ENCODE results near the gene FAM180B.
"Not testable (repeated sequence)": the region's sequence is repeated elsewhere in the genome, so short reads cannot be mapped to it uniquely, and the experiment has no call there.

The FAM180B gene

GRCh38 chr11:47626234-47626633, 39.8 kb downstream of the FAM180B start:
- H2AFZ ChIP-seq (ENCODE audit: low read depth), result no peak overlapping the region
- peaks cover 16% of the 10 kb centered on the region; the same call in 1 of the 2 replicates for H3K36me3 ChIP-seq (ENCODE audit: insufficient read depth)
- H3K9ac ChIP-seq, result no peak overlapping the region
- H3K4me1 ChIP-seq (ENCODE audit: low read depth, poor library complexity, severe bottlenecking), result no peaks in the 10 kb centered on the region
- H3K4me2 ChIP-seq, result no peak overlapping the region
- no peak overlapping the region for H3K4me3 ChIP-seq (IDR thresholded peaks at IDR 0.05; ENCODE audit: insufficient read depth, low read depth, low read length)
- no peaks in the 10 kb centered on the region for H4K20me1 ChIP-seq (ENCODE audit: insufficient read depth)
- H3K27ac ChIP-seq, result no peak overlapping the region
- H3K27me3 ChIP-seq (ENCODE audit: insufficient read depth, low read depth), result no peaks in the 10 kb centered on the region
- no peak for TF ChIP-seq CTCF (conservative IDR thresholded peaks at IDR 0.05; ENCODE audit: low read depth, low read length)
- H3K79me2 ChIP-seq (ENCODE audit: insufficient read depth, low read depth), result no peaks in the 10 kb centered on the region

GRCh38 chr11:47628026-47628425, 41.5 kb downstream of the FAM180B start:
- Histone ChIP-seq H3K27ac (no peak overlapping the region), H3K4me2 (no peak overlapping the region), H2AFZ (ENCODE audit: low read depth) (no peak overlapping the region), H3K27me3 (ENCODE audit: insufficient read depth, low read depth) (no peaks in the 10 kb centered on the region), H3K9ac (no peak overlapping the region), H4K20me1 (ENCODE audit: insufficient read depth) (no peaks in the 10 kb centered on the region), H3K4me1 (ENCODE audit: low read depth, poor library complexity, severe bottlenecking) (no peaks in the 10 kb centered on the region), H3K79me2 (ENCODE audit: insufficient read depth, low read depth) (no peaks in the 10 kb centered on the region), H3K4me3 (IDR thresholded peaks at IDR 0.05; ENCODE audit: insufficient read depth, low read depth, low read length) (no peak overlapping the region), H3K36me3 (ENCODE audit: insufficient read depth) (peaks cover 16% of the 10 kb centered on the region; the same call in 1 of the 2 replicates)
- TF ChIP-seq CTCF (conservative IDR thresholded peaks at IDR 0.05; ENCODE audit: low read depth, low read length), result no peak

GRCh38 chr11:47631473-47631872, 45.0 kb downstream of the FAM180B start:
- H3K36me3 ChIP-seq (ENCODE audit: insufficient read depth), result 0 out of 2 replicates have a peak, but pooled peaks cover 7% of the 10 kb centered on the region

GRCh38 chr11:47636331-47636730, 49.9 kb downstream of the FAM180B start:
- not testable (repeated sequence) for H3K9ac ChIP-seq; H3K27me3 ChIP-seq (ENCODE audit: insufficient read depth, low read depth); H3K27ac ChIP-seq; H4K20me1 ChIP-seq (ENCODE audit: insufficient read depth); H3K4me3 ChIP-seq (IDR thresholded peaks at IDR 0.05; ENCODE audit: insufficient read depth, low read depth, low read length); H3K4me2 ChIP-seq; H2AFZ ChIP-seq (ENCODE audit: low read depth)
- Histone ChIP-seq H3K4me1 (ENCODE audit: low read depth, poor library complexity, severe bottlenecking) (peaks cover 14% of the 10 kb centered on the region), H3K36me3 (ENCODE audit: insufficient read depth) (peaks cover 12% of the 10 kb centered on the region; the same call in 1 of the 2 replicates), H3K79me2 (ENCODE audit: insufficient read depth, low read depth) (peaks cover 21% of the 10 kb centered on the region)

More at GRCh38 chr11:47631473-47631872, 45.0 kb downstream of the FAM180B start:
- Histone ChIP-seq H3K27me3 (ENCODE audit: insufficient read depth, low read depth) (no peaks in the 10 kb centered on the region), H3K4me2 (no peak overlapping the region), H3K9ac (no peak overlapping the region), H3K79me2 (ENCODE audit: insufficient read depth, low read depth) (no peaks in the 10 kb centered on the region), H2AFZ (ENCODE audit: low read depth) (no peak overlapping the region), H3K4me3 (IDR thresholded peaks at IDR 0.05; ENCODE audit: insufficient read depth, low read depth, low read length) (no peak overlapping the region), H3K27ac (no peak overlapping the region), H4K20me1 (ENCODE audit: insufficient read depth) (no peaks in the 10 kb centered on the region), H3K4me1 (ENCODE audit: low read depth, poor library complexity, severe bottlenecking) (no peaks in the 10 kb centered on the region)
- no peak for TF ChIP-seq CTCF (conservative IDR thresholded peaks at IDR 0.05; ENCODE audit: low read depth, low read length)

Measured in KMS-11 (cell line).